ENCODE results near the gene LPCAT1.
"Not testable (repeated sequence)": the region's sequence is repeated elsewhere in the genome, so short reads cannot be mapped to it uniquely, and the experiment has no call there.

Gene LPCAT1

DNA sequence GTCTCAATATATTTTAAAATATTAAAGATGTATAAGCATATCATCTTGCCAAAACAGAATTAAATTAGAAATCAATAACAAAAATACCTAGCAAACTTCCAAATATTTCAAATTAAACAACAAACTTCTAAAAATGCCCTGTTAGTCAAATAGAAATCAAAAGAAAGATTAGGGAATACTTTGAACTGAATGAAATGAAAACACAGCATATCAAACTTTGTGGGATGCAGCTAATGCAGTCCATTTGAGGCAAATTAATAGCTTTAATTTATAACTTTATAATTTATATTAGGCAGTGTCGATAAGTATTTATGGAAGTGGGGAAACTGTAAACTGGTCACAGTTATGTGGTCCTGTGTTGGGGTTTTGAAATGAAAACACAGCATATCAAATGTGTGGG is 95.7 kb downstream of the LPCAT1 start:
- no peak for DNase-seq (ENCODE audit: low read depth)
- H3K4me3 ChIP-seq (ENCODE audit: low read length): no peak overlapping the region
- TF ChIP-seq CTCF (conservative IDR thresholded peaks at IDR 0.05; ENCODE audit: low read length): no peak

GRCh38 chr5:1424716-1425115 is 99.0 kb downstream of the LPCAT1 start:
- DNase-seq (ENCODE audit: low read depth): no peak
- TF ChIP-seq CTCF (conservative IDR thresholded peaks at IDR 0.05; ENCODE audit: low read length): no peak

DNA sequence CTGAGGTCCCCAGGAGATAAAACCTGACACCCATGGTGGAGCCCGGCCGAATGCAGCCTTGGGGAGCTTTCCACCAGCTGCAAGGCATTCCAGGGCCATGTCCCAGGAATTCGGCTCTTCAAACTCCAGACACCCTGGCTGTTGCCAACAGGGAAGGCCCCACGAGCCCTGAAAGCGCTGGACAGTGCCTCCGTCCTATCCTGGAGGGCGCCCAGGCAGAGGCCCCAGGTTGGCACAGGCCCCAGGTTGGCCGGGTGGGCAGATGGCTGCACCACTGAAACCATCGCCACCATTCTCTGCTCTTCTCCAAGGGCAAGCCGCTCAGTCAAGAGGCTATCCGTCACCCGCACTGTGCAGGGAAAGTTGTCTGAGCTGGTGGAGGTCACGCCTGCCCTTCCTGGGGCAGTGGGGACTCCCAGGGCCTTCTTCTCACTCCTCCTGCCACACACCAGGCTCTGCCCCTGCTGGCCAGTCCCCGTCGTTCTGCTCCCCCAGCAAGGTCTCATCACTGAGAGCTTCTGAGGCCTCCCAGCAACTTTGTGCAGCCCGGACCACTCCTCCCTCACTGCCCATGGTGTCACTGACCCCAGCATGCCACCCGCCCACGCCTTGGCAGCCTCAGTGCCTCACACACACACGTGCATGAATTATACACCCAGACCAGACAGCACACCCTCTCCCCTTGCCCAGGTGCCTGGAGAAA is 99.7 kb downstream of the LPCAT1 start:
- DNase-seq (ENCODE audit: low read depth): no peak
- no peak for TF ChIP-seq CTCF (conservative IDR thresholded peaks at IDR 0.05; ENCODE audit: low read length)
- no peak overlapping the region for H3K4me3 ChIP-seq (ENCODE audit: low read length)

More at GRCh38 chr5:1424716-1425115, 99.0 kb downstream of the LPCAT1 start:
- no peak overlapping the region for H3K4me3 ChIP-seq (ENCODE audit: low read length)

DNA sequence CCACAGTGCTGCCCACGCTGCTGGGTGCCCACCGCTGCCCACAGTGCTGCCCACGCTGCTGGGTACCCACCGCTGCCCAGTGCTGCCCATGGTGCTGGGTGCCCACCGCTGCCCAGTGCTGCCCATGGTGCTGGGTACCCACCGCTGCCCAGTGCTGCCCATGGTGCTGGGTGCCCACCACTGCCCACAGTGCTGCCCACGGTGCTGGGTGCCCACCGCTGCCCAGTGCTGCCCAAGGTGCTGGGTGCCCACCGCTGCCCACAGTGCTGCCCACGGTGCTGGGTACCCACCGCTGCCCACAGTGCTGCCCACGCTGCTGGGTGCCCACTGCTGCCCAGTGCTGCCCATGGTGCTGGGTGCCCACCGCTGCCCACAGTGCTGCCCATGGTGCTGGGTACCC is 101.2 kb downstream of the LPCAT1 start:
- H3K4me3 ChIP-seq (ENCODE audit: low read length); DNase-seq (ENCODE audit: low read depth): not testable (repeated sequence)

GRCh38 chr5:1421521-1422341 is 102.0 kb downstream of the LPCAT1 start:
- no peak for DNase-seq (ENCODE audit: low read depth)
- no peak for TF ChIP-seq CTCF (conservative IDR thresholded peaks at IDR 0.05; ENCODE audit: low read length)
- no peak overlapping the region for H3K4me3 ChIP-seq (ENCODE audit: low read length)

DNA sequence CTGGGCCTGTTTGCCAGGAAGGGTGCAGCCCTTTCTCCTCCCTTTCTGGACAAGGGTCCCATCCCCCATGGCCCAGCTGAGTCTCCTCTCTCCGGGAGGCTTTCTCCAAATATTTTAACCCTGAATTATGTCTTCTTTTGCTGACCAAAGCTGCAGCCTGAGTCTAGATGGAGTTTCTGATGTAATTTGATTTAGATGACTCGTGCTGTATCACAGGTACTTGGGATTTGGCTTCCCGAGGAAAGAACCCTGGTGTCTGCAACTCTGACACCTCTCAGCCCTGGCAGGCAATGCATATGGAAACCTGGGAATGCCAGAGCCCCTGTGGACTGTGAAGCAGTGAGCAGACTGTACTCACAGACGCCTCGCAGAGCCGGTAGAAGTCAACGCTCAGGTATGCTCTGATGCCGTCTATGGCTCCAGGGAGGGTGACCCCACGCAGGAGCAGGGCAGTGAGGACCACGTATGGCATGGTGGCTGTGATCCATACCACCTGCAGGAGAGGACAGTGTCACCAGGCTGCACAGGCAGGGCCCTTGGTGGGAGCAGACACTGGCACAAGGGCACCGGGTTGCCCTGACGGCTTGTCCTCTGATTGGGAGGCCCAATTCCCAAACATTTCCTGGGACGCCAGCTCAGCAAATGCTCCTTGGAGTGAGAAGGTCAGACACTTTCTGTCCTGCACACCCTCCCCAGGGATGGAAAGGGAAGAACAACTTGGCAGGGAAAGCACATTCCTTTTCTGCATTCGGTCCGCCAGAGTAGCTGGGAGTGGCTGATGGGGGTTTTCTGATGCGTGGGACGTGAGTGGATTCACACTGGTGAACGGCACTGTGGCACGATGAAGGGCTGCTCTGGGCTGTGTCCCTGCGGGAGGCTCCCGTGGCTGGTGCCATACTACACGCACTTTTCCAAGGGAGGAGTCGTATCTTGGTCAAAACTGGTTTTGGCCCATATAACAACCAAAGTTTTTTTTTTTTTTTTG is 103.3 kb downstream of the LPCAT1 start:
- no peak for TF ChIP-seq CTCF (conservative IDR thresholded peaks at IDR 0.05; ENCODE audit: low read length)
- no peak overlapping the region for H3K4me3 ChIP-seq (ENCODE audit: low read length)
- peak; percentile 4 for DNase-seq (ENCODE audit: low read depth)
